Upper lobe of left lung (tissue), 4 donors: Measurements from ENCODE around the gene MAP3K13.

Experiments
- CTCF ChIP-seq, 6 experiments: fragments of 450-650 bp in 4 of 6; fragments of 200-600 bp in 2 of 6; sonication (generic) in 2 of 6; IDR thresholded peaks; one replicate each; pipeline ENCODE4 v1.5.1; 2016 to 2019; ENCODE audit warnings: antibody characterized with exemption in 6 of 6
- EP300 ChIP-seq, 4 donors: sonication (generic); formaldehyde crosslinking; IDR thresholded peaks; one replicate each; pipeline ENCODE4 v1.5.1; 2017; ENCODE audit warnings: antibody characterized with exemption in 4 of 4, control low read depth in 2 of 4
- POLR2A ChIP-seq, 4 donors: fragments of 450-650 bp; IDR thresholded peaks; one replicate each; pipeline ENCODE4 v1.5.1; 2016 to 2017; ENCODE audit warnings: antibody characterized with exemption in 4 of 4, mild to moderate bottlenecking in 2 of 4
- POLR2AphosphoS5 ChIP-seq, 2 donors: sonication (generic); formaldehyde crosslinking; IDR thresholded peaks; one replicate each; pipeline ENCODE4 v1.5.1; 2017; ENCODE audit warnings: antibody characterized with exemption in 2 of 2

- TF ChIP-seq POLR2AphosphoS5 (IDR thresholded peaks at IDR 0.05) = no peak
- TF ChIP-seq CTCF (IDR thresholded peaks at IDR 0.05) = no peak
- no peak for TF ChIP-seq POLR2A (IDR thresholded peaks at IDR 0.05)
- TF ChIP-seq EP300 (IDR thresholded peaks at IDR 0.05) = no peak
Measured at GRCh38 chr3:185504636-185505035, 141.7 kb downstream of the MAP3K13 start.
